ENCODE results near the gene NPAS1. TPM values are rescaled to one million over a fixed set of nuclear protein-coding genes. Genes with fewer than 3 reads are reported as not detected.

NPAS1 gene
- total and polyA plus RNA-seq, 2 of the 8 experiments (the other 6 are each of a cell fraction or from before 2014, with no cell fraction given) = 9.9 to 13.9 TPM

DNA sequence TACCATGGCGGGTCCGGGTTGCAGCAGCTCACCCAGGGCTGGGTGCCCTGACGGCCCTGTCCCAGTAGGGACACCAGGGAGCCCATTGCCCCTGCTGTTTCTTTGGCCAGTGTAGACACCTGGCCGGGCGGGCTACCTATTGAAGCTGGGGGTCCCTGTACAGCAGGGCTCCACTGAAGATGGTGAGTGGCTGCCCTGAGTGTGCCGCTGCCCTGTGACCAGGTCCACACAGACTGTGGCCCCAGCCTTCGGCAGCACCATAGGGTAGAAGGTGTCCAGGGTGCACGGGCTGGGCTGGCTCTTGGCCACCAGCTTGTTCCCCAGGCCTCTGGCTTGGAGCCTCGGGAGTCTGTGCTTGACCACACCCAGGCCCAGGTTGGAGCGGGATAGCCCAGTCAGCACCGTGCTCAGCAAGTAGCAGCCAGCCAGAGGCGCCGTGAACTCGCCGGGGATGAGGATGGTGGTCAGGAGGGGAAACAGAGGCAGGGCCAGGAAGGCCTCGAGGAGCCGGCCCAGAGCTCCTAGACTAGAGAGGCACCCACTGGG lies 25.4 kb upstream of the NPAS1 start:
- H2BK20ac ChIP-seq (ENCODE audit: low read length) = no peak overlapping the region
- ChIA-PET CTCF (ENCODE audit: partially characterized antibody) (interaction anchor here (0.7 to 5.8 kb wide), 4 partner anchors 10 to 41 kb away, joined by 3 to 32 read pairs (median 4); no protein-coding TSS in a partner anchor), POLR2A (ENCODE audit: partially characterized antibody) (no interaction called here)
- H2AFZ ChIP-seq (ENCODE audit: low read length) = no peak overlapping the region
- H3K56ac ChIP-seq (replicated peaks; ENCODE audit: insufficient read length, low read depth, low read length) = no peak overlapping the region
- H3K79me1 ChIP-seq (ENCODE audit: low read depth, low read length) = no peaks in the 10 kb centered on the region
- no peak overlapping the region for H4K5ac ChIP-seq (ENCODE audit: insufficient read length, low read depth, low read length)
- no peak overlapping the region for H2BK120ac ChIP-seq (replicated peaks; ENCODE audit: low read depth, low read length)
- no peak overlapping the region for H3K23ac ChIP-seq (ENCODE audit: insufficient read length)
- DNase-seq (ENCODE audit: low read depth in 1 of 2, low spot score in 2 of 2) (no peak), FAIRE-seq (no peak)
- H3K14ac ChIP-seq (ENCODE audit: insufficient read length) = no peak overlapping the region
- no peak overlapping the region for H3K18ac ChIP-seq (ENCODE audit: extremely low read depth, low read length)
- H4K20me1 ChIP-seq (replicated peaks in 1 of 2; ENCODE audit: control insufficient read depth in 1 of 2, insufficient read depth in 2 of 2, low read length in 2 of 2) = peaks cover 0 to 2% of the 10 kb centered on the region in 2 experiments
- H2BK12ac ChIP-seq (ENCODE audit: low read depth, low read length) = no peak overlapping the region
- no peaks in the 10 kb centered on the region for H3K9me3 ChIP-seq (ENCODE audit: insufficient read depth in 2 of 2, low read depth in 1 of 2, low read length in 1 of 2)
- no peaks in the 10 kb centered on the region for H3K23me2 ChIP-seq (ENCODE audit: low read depth, low read length)
- no peaks in the 10 kb centered on the region for H3K27me3 ChIP-seq (replicated peaks in 1 of 4; ENCODE audit: control insufficient read depth in 3 of 4, extremely low read depth in 1 of 4, insufficient read depth in 3 of 4, low read length in 3 of 4)
- H3K4ac ChIP-seq (replicated peaks; ENCODE audit: insufficient read length, low read depth, low read length) = no peak overlapping the region
- H3K79me2 ChIP-seq (ENCODE audit: control insufficient read depth in 1 of 2, insufficient read depth in 2 of 2, low read length in 2 of 2) = no peaks in the 10 kb centered on the region
- peaks cover 6 to 21% (median 11%) of the 10 kb centered on the region in 4 experiments; a peak in 6 of 8 replicates for H3K36me3 ChIP-seq (ENCODE audit: control insufficient read depth in 2 of 4, insufficient read depth in 4 of 4, low read length in 3 of 4)
- H3K27ac ChIP-seq (ENCODE audit: low read depth, low read length) = no peak overlapping the region
- H3K4me3 ChIP-seq (ENCODE audit: extremely low read depth in 1 of 4, insufficient read depth in 2 of 4, low read depth in 3 of 4, low read length in 4 of 4) = no peak overlapping the region
- no peak overlapping the region for H2AK5ac ChIP-seq (ENCODE audit: low read depth, low read length)
- peaks cover 0 to 4% (median under 1%) of the 10 kb centered on the region in 4 experiments; a peak in 2 of 7 replicates for H3K4me1 ChIP-seq (replicated peaks in 1 of 4; ENCODE audit: control insufficient read depth in 3 of 4, insufficient read depth in 4 of 4, low read length in 3 of 4)
- no peak overlapping the region for H2BK5ac ChIP-seq (ENCODE audit: low read depth, low read length)
- H2BK15ac ChIP-seq (ENCODE audit: low read length) = no peak overlapping the region
- H3K4me2 ChIP-seq (ENCODE audit: insufficient read depth in 1 of 2, low read depth in 2 of 2, low read length in 2 of 2) = no peak overlapping the region
- H3K9ac ChIP-seq (replicated peaks in 1 of 4; ENCODE audit: extremely low read depth in 1 of 4, low read depth in 3 of 4, low read length in 3 of 4) = no peak overlapping the region
- no peak overlapping the region for H4K91ac ChIP-seq (replicated peaks; ENCODE audit: insufficient read length, low read length)
- whole genome bisulfite sequencing, 2 experiments (ENCODE audit: extremely low coverage in 1 of 2, insufficient coverage in 1 of 2, insufficient read length in 1 of 2, insufficient replicate concordance in 2 of 2, low coverage in 1 of 2, low lambda C conversion rate in 2 of 2, missing lambda C conversion rate in 1 of 2) = 93% methylated on average over 15 of the region's 17 CpGs; no CpG with 5 or more reads in 1 of the 2 experiments
- no peak overlapping the region for H4K8ac ChIP-seq (ENCODE audit: extremely low read depth, insufficient read depth, low read length)
- TF ChIP-seq TCF12 (IDR thresholded peaks at IDR 0.05; ENCODE audit: low read depth, low read length) (no peak), KDM5A (IDR thresholded peaks at IDR 0.05; ENCODE audit: low read length) (no peak), BACH1 (IDR thresholded peaks at IDR 0.05; ENCODE audit: low read length) (no peak), ATF2 (IDR thresholded peaks at IDR 0.05; ENCODE audit: low read length) (no peak), RFX5 (IDR thresholded peaks at IDR 0.05; ENCODE audit: borderline replicate concordance, low read depth, low read length) (no peak), FOSL1 (IDR thresholded peaks at IDR 0.05; ENCODE audit: insufficient read depth, low read depth, low read length) (no peak), SRF (IDR thresholded peaks at IDR 0.05; ENCODE audit: low read depth, low read length) (no peak), ASH2L (IDR thresholded peaks at IDR 0.05; ENCODE audit: low read length) (no peak), YY1 (IDR thresholded peaks at IDR 0.05; ENCODE audit: low read depth, low read length) (no peak), RNF2 (IDR thresholded peaks at IDR 0.05; ENCODE audit: borderline replicate concordance, low read depth, low read length, missing control alignments, poor library complexity, severe bottlenecking) (no peak)
- TF ChIP-seq, protein P1, sequence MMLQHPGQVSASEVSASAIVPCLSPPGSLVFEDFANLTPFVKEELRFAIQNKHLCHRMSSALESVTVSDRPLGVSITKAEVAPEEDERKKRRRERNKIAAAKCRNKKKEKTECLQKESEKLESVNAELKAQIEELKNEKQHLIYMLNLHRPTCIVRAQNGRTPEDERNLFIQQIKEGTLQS (IDR thresholded peaks at IDR 0.05; ENCODE audit: insufficient read depth, low read depth, low read length) = no peak
